Measurements from ENCODE around the gene CCL27.

DNA sequence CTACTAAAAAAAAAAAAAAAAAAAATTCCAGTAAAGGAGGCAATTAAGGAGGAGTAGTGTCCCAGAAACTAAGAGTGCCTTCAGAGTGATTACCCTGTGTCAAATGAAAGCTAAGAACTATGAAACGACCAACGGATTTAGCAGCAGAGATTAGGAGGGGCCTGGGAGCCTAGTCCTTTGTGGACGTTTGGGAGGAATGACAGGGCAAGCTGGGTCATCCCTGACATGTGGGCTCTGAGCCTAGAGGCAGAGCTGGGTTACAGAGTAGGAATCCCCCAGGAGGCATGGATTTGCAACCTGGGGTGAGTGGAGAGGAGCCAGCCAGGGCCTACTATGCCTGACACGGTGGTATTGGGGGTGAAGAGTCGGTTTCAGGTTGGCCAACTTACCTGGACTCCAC is 29.3 kb downstream of the CCL27 start:
- TF ChIP-seq, protein P1, sequence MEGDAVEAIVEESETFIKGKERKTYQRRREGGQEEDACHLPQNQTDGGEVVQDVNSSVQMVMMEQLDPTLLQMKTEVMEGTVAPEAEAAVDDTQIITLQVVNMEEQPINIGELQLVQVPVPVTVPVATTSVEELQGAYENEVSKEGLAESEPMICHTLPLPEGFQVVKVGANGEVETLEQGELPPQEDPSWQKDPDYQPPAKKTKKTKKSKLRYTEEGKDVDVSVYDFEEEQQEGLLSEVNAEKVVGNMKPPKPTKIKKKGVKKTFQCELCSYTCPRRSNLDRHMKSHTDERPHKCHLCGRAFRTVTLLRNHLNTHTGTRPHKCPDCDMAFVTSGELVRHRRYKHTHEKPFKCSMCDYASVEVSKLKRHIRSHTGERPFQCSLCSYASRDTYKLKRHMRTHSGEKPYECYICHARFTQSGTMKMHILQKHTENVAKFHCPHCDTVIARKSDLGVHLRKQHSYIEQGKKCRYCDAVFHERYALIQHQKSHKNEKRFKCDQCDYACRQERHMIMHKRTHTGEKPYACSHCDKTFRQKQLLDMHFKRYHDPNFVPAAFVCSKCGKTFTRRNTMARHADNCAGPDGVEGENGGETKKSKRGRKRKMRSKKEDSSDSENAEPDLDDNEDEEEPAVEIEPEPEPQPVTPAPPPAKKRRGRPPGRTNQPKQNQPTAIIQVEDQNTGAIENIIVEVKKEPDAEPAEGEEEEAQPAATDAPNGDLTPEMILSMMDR (IDR thresholded peaks at IDR 0.05; ENCODE audit: low read depth, low read length), result no peak
- no peak for TF ChIP-seq EZH2phosphoT487 (IDR thresholded peaks at IDR 0.05; ENCODE audit: low read depth)

All from OCI-LY3 (cell line).